Fibroblast of skin of abdomen (primary cell): ENCODE results near the gene RBM27. TPM values are rescaled to one million over a fixed set of nuclear protein-coding genes. Genes with fewer than 3 reads are reported as not detected.
A peak's percentile ranks its signal among the peaks of the same experiment; 100 is the strongest.
"Not testable (repeated sequence)": the region's sequence is repeated elsewhere in the genome, so short reads cannot be mapped to it uniquely, and the experiment has no call there.

ENCODE experiments used
- DNase-seq: peaks from one replicate; pipeline ENCODE4 v3.0.0-alpha.2; 2013
- polyA plus RNA-seq, 2 experiments: library from polyadenylated mRNA; unstranded; fragments of 120-200 nt; gene quantifications; one replicate each; pipeline ENCODE4 v1.2.1, GENCODE V29; 2013; ENCODE audit not compliant: insufficient read length in 2 of 2

RBM27 gene, protein sequence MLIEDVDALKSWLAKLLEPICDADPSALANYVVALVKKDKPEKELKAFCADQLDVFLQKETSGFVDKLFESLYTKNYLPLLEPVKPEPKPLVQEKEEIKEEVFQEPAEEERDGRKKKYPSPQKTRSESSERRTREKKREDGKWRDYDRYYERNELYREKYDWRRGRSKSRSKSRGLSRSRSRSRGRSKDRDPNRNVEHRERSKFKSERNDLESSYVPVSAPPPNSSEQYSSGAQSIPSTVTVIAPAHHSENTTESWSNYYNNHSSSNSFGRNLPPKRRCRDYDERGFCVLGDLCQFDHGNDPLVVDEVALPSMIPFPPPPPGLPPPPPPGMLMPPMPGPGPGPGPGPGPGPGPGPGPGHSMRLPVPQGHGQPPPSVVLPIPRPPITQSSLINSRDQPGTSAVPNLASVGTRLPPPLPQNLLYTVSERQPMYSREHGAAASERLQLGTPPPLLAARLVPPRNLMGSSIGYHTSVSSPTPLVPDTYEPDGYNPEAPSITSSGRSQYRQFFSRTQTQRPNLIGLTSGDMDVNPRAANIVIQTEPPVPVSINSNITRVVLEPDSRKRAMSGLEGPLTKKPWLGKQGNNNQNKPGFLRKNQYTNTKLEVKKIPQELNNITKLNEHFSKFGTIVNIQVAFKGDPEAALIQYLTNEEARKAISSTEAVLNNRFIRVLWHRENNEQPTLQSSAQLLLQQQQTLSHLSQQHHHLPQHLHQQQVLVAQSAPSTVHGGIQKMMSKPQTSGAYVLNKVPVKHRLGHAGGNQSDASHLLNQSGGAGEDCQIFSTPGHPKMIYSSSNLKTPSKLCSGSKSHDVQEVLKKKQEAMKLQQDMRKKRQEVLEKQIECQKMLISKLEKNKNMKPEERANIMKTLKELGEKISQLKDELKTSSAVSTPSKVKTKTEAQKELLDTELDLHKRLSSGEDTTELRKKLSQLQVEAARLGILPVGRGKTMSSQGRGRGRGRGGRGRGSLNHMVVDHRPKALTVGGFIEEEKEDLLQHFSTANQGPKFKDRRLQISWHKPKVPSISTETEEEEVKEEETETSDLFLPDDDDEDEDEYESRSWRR
- 16.3 TPM for polyA plus RNA-seq (2013, experiment 1 of 2; ENCODE audit: insufficient read length)
- 16.7 TPM for polyA plus RNA-seq (2013, experiment 2 of 2; ENCODE audit: insufficient read length)

DNA sequence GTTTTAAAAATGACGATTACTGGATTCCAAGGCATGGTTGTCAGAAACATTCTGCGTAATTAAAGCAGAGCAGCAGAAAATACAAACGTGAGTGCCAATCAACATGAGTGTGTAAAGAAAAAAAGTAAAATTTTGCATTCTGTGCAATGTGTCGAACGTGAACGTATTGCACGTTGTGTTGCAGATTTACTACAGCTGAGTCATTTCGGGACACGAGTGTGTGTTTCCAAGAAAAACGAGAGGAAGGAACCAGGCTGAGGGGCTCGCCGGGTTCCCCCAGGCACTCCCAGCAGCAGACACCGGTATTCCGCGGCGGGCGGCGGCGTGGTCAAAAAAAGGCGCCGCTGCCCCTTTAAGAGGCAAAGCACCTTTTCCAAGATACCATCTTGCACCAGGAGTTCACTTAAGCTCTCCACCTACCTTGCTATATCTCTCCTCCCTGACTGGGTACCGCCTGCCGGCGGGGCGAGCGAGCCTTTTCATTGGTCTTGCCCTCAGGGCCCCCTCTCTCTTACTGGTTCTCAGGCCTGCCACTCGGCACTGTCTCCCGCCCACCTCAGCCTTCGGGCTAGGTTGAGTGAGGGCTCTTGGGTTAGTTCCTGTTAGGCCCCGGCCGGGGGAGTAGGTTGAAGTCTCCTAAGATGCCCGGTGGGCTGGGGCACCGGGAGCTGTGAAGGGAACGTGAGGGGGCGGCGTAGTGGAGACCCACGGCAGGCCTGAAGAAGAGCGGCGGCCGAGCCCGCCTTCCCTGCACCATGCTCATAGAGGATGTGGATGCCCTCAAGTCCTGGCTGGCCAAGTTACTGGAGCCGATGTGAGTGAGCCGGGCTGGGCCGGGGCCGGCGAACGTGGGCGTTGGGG is at the start of gene RBM27:
Gene RBM27 (plus strand): TSS at position 595 of the 861 bp plus-strand sequence. CDS start 161 bp downstream, at position 756.
- peak; percentile 99 for DNase-seq

GRCh38 chr5:146158255-146158654 is 45.1 kb upstream of the RBM27 start:
- DNase-seq = no peak

DNA sequence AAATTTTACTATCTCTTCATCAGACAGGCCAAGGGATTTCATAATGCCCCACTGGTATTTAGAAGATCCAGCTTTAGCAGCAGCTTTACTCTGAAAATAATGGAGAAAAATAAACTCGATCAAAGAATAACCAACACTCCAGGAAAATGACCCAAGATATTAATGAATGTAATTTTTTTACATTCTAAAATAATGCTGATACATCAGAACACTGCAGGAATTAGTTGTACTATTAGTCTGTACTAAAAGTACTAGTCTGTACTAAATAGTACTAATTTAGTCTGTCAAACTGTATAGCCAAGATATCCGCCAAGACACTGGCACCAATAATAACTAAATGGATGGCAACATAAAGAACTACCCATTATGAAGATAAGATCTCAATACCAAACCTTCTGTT is 39.0 kb upstream of the RBM27 start:
- no peak for DNase-seq

DNA sequence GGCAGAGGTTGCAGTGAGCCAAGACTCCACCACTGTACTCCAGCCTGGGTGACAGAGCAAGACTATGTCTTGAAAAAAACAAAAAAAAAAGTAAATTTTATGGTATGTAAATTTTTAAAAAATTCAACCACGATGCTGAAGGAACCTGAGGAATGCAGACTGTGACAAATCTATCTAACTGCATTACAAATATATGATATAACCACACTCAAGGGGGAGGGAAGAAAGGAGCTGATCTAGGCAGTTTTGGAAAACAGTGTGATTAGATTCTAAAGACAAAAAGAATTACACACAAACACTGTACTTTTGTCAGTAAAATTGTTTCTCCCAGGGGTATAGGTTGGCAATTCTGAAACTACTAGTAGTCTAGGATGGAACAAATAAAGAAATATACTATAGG is 37.9 kb upstream of the RBM27 start:
- DNase-seq = peak; percentile 45

GRCh38 chr5:146165903-146166302 is 37.5 kb upstream of the RBM27 start:
- DNase-seq = no peak

DNA sequence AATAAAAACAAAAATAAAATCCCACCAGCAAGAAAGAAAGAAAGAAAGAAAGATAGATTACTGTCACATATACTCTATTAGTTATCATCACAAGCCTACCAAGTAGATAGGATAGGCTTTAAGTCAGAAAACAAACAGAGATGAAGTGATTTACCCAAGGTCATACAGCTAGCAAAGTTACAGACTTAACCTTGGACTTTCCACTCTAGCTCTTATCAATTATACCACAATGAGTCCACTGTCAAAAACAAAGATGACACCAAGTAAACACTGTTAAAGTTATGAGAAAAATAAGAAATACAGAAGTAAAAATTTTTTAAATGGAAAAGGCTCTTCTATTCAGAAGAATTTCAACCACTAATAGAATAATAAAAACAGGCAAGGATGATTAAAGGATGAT is 34.3 kb upstream of the RBM27 start:
- no peak for DNase-seq

- DNase-seq = not testable (repeated sequence)
Measured at GRCh38 chr5:146173049-146173448, 30.4 kb upstream of the RBM27 start.

- DNase-seq = no peak
Measured at GRCh38 chr5:146173597-146173996, 29.8 kb upstream of the RBM27 start.

DNA sequence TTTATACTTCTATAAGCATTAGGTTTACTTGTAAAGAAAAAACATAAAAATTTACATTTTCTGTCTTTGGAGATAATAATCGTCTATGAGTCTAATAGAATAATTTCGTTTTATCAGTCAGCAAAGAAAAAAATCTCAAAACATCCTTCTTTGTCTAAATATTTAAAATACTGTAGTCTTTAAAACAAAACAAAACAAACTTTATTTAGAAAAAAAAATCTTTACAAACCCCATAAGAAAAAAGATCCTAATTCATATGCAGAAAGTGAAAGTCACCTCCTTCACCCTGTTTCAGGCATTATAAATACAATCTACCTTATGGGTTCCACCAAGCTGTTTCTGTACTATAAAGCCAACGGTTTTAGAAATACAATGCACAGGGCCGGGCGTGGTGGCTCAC is 26.6 kb upstream of the RBM27 start:
- no peak for DNase-seq

- DNase-seq = no peak
Measured at GRCh38 chr5:146179696-146180095, 23.7 kb upstream of the RBM27 start.

GRCh38 chr5:146183403-146183802 is 20.0 kb upstream of the RBM27 start:
- DNase-seq = not testable (repeated sequence)

- peak; percentile 10 for DNase-seq
Measured at GRCh38 chr5:146185161-146185560, 18.2 kb upstream of the RBM27 start.

DNA sequence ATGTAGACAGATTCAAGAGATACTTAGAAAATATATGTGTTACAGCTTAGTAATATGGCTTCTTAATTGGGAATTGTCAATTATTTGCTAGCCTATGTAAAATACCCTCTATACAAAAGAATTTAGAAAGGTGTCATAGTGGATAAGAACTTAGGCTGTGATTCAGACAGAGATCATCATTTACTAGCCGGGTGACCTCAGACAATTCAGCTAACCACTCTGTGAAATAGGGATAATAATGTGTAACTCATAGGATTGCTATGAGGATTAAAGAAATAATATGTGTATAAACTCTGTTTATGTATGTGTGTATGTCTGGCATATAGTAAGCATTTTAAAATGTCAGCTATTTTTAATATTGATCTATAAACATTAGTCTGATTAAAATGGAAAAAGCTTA is 15.0 kb upstream of the RBM27 start:
- peak; percentile 72 for DNase-seq

- no peak for DNase-seq
Measured at GRCh38 chr5:146192571-146193043, 10.8 kb upstream of the RBM27 start.

- DNase-seq = no peak
Measured at GRCh38 chr5:146193285-146193684, 10.1 kb upstream of the RBM27 start.

GRCh38 chr5:146194997-146195396 is 8.4 kb upstream of the RBM27 start:
- DNase-seq = not testable (repeated sequence)

- no peak for DNase-seq
Measured at GRCh38 chr5:146196459-146197048, 6.9 kb upstream of the RBM27 start.

GRCh38 chr5:146199176-146199815 is 4.1 kb upstream of the RBM27 start:
- DNase-seq = no peak

DNA sequence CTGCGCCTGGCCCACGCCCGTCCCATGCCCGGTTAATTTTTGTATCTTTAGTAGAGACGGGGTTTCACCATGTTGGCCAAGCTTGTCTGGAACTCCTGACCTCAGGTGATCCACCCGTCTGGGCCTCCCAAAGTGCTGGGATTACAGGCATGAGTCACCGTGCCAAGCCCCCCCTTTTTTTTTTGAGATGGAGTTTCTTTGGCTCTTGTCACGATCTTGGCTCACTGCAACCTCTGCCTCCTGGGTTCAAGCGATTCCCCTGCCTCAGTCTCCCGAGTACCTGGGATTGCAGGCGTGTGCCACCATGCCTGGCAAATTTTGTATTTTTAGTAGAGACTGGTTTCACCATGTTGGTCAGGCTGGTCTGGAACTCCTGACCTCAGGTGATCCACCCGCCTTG is 1.6 kb upstream of the RBM27 start:
- not testable (repeated sequence) for DNase-seq

DNA sequence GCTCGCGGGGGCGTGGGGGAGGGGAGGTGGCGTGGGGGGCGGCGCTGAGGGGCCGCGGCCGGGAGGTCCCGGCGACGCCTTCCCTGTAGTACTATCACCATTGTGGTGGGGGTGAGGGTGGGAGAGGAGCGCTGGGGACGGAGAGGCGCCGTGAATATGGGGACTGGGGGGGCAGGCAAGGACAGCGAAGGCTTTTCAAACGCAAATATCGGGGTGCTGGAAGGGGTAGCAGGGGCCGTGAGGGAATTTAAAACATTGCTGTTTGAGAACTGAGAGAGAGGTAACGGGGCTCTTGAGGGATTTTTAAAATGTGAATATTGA is 427 bp downstream of the RBM27 start:
- DNase-seq = no peak
